CD4-positive, alpha-beta T cell (primary cell): ENCODE data around the gene SOSTDC1. TPM values are rescaled to one million over a fixed set of nuclear protein-coding genes. Genes with fewer than 3 reads are reported as not detected.
"Not testable (repeated sequence)": the region's sequence is repeated elsewhere in the genome, so short reads cannot be mapped to it uniquely, and the experiment has no call there.

Experiments
- ATAC-seq: fragments of 200-7000 bp; cut with Tn5 transposase; one replicate; pipeline ENCODE4 v1.10.0; 2022; ENCODE audit warnings: mild to moderate bottlenecking; ENCODE audit not compliant: poor library complexity
- CTCF ChIA-PET: fragments of 350-600 bp; sonication (Branson Sonifier 250); formaldehyde crosslinking; loops from one replicate; lab custom pipeline; 2021; ENCODE audit warnings: antibody characterized with exemption, inconsistent platforms; lab: Charles Lee
- POLR2A ChIA-PET: fragments of 350-600 bp; sonication (Branson Sonifier 250); formaldehyde crosslinking; loops from one replicate; lab custom pipeline; 2021; ENCODE audit warnings: antibody characterized with exemption, inconsistent platforms; lab: Charles Lee
- DNase-seq, 14 experiments: peaks; one replicate each; pipeline ENCODE4 v3.0.0-alpha.2; 2013 to 2020; ENCODE audit warnings: mixed read lengths in 2 of 14
- H3K27ac ChIP-seq, 2 donors: one replicate each; pipeline versions ENCODE4 v1.5.1 to v1.7.0; 2013; ENCODE audit warnings: low read length in 2 of 2, low read depth in 1 of 2, mild to moderate bottlenecking in 1 of 2
- H3K27me3 ChIP-seq, 2 experiments: 1 replicate in 1 of 2; 2 replicates in 1 of 2; pipeline versions ENCODE4 v1.6.1 to v1.7.0; 2013; ENCODE audit warnings: low read length in 2 of 2, control low read depth in 1 of 2, mild to moderate bottlenecking in 1 of 2, moderate library complexity in 1 of 2; ENCODE audit not compliant: insufficient read depth in 2 of 2, control insufficient read depth in 1 of 2
- H3K36me3 ChIP-seq: one replicate; pipeline ENCODE4 v1.6.1; 2013; ENCODE audit warnings: low read length, control low read depth; ENCODE audit not compliant: insufficient read depth
- H3K4me1 ChIP-seq: one replicate; pipeline ENCODE4 v1.6.1; 2013; ENCODE audit warnings: low read length, control low read depth; ENCODE audit not compliant: insufficient read depth
- H3K4me3 ChIP-seq: one replicate; pipeline ENCODE4 v1.5.1; 2013; ENCODE audit warnings: mild to moderate bottlenecking, low read length, moderate library complexity
- H3K9me3 ChIP-seq, 2 experiments: 1 replicate in 1 of 2; 2 replicates in 1 of 2; pipeline versions ENCODE4 v1.6.1 to v1.7.0; 2013; ENCODE audit warnings: low read length in 2 of 2, mild to moderate bottlenecking in 2 of 2, control low read depth in 1 of 2, moderate library complexity in 1 of 2; ENCODE audit not compliant: control insufficient read depth in 1 of 2, insufficient read depth in 1 of 2
- H3K27ac Mint-ChIP-seq: one replicate; pipeline ENCODE4 v1.8.0; 2020; ENCODE audit warnings: mixed read lengths
- H3K27me3 Mint-ChIP-seq: one replicate; pipeline ENCODE4 v1.8.0; 2021; ENCODE audit warnings: mixed read lengths
- H3K36me3 Mint-ChIP-seq: one replicate; pipeline ENCODE4 v1.8.0; 2021; ENCODE audit warnings: low read depth, mixed read lengths
- H3K4me1 Mint-ChIP-seq: one replicate; pipeline ENCODE4 v1.8.0; 2021; ENCODE audit warnings: low read depth, mixed read lengths
- H3K4me3 Mint-ChIP-seq: one replicate; pipeline ENCODE4 v1.8.0; 2020; ENCODE audit warnings: mild to moderate bottlenecking, mixed read lengths
- H3K9me3 Mint-ChIP-seq: one replicate; pipeline ENCODE4 v1.8.0; 2020; ENCODE audit warnings: mixed read lengths
- intact Hi-C, 2 experiments: fragments of 100-400 bp; cut with DNase I in 1 of 2; cut with micrococcal nuclease in 1 of 2; formaldehyde crosslinking; loops; one replicate each; pipeline versions ENCODE4 v1.15.1 to v1.9.0; 2023 to 2025; cut with DNase I, micrococcal nuclease
- total RNA-seq, 174 experiments: library from RNA in 2 of 174; stranded (reverse) in 2 of 174; gene quantifications; one replicate each; pipeline ENCODE4 v1.2.3 and lab custom pipeline; 2021 to 2026
- TF ChIP-seq, protein P1 (sequence below): fragments of 200-600 bp; IDR thresholded peaks from one replicate; pipeline ENCODE4 v1.8.0; 2022; ENCODE audit warnings: antibody characterized with exemption, mild to moderate bottlenecking

SOSTDC1 gene
- total RNA-seq, 2 experiments from 2014 or later: not detected

DNA sequence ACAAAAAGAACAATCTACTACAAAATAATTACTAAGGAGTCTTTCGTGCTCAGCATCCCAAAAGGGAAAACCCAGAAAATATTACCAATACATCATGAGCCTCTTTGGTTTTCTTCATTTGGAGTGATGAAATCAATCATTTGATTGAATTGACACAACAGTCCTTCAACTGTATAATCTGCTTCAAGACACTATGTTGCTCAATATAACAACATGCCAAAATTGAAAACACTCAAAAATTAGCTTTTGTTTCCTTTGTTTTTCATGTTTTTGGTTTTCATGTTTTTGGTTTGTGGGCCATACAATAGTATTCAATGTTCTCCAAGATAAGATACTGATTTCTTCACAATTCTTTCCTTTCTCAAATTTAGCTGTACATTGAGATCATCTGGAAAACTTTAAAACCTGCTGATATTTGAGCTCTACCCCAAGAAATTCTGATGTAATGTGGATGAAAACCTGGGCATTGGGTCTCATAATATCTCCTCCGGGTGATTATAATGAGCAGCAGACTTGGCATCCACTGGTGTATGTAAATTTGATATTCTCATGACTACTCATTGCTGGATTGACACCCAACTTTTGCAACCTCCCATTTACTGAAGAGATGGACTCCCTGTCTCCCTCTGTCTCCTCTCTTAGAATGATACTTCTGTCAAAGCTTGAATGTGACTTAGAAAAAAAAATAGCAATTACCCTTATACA lies 4.6 kb downstream of the SOSTDC1 start:
- intact Hi-C loops: no loop called here
- ChIA-PET POLR2A (no interaction called here), CTCF (no interaction called here)

DNA sequence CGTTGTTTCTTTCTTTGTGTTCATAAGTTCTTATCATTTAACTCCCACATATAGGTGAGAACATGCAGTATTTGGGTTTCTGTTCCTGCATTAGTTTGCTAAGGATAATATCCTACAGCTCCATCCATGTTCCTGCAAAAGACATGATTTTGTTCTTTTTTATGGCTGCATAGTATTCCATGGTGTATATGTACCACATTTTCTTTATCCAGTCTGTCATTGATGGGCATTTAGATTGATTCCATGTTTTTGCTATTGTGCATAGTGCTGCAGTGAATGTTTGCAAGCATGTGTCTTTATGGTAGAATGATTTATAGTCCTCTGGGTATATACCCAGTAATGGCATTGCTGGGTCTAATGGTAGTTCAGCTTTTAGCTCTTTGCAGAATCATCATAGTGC lies 9.2 kb downstream of the SOSTDC1 start:
- H3K4me1 Mint-ChIP-seq: peaks cover 18% of the 10 kb centered on the region
- H3K4me3 ChIP-seq, H3K9me3 ChIP-seq, H3K36me3 Mint-ChIP-seq, CTCF ChIA-PET, H3K27me3 ChIP-seq, ATAC-seq, H3K9me3 Mint-ChIP-seq, H3K4me3 Mint-ChIP-seq, H3K27ac Mint-ChIP-seq, H3K27ac ChIP-seq, H3K4me1 ChIP-seq, H3K36me3 ChIP-seq, DNase-seq, H3K27me3 Mint-ChIP-seq, intact Hi-C loops: not testable (repeated sequence)
- POLR2A ChIA-PET: interaction anchor here (1.1 kb wide), 1 partner anchor 36 kb away, joined by 6 read pairs; no protein-coding TSS in a partner anchor

More for the DNA sequence above, 4.6 kb downstream of the SOSTDC1 start:
- Histone ChIP-seq H3K4me1 (no peaks in the 10 kb centered on the region), H3K36me3 (no peaks in the 10 kb centered on the region), H3K4me3 (no peak overlapping the region), H3K9me3 (no peaks in the 10 kb centered on the region), H3K27ac (no peak overlapping the region), H3K27me3 (peaks cover 0 to 4% of the 10 kb centered on the region in 2 experiments)
- ATAC-seq: no peak
- H3K36me3 Mint-ChIP-seq: no peaks in the 10 kb centered on the region
- no peaks in the 10 kb centered on the region for H3K9me3 Mint-ChIP-seq
- no peak overlapping the region for H3K27ac Mint-ChIP-seq
- DNase-seq: no peak
- H3K27me3 Mint-ChIP-seq: peaks cover 12% of the 10 kb centered on the region
- TF ChIP-seq, protein P1, sequence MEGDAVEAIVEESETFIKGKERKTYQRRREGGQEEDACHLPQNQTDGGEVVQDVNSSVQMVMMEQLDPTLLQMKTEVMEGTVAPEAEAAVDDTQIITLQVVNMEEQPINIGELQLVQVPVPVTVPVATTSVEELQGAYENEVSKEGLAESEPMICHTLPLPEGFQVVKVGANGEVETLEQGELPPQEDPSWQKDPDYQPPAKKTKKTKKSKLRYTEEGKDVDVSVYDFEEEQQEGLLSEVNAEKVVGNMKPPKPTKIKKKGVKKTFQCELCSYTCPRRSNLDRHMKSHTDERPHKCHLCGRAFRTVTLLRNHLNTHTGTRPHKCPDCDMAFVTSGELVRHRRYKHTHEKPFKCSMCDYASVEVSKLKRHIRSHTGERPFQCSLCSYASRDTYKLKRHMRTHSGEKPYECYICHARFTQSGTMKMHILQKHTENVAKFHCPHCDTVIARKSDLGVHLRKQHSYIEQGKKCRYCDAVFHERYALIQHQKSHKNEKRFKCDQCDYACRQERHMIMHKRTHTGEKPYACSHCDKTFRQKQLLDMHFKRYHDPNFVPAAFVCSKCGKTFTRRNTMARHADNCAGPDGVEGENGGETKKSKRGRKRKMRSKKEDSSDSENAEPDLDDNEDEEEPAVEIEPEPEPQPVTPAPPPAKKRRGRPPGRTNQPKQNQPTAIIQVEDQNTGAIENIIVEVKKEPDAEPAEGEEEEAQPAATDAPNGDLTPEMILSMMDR: no peak
- peaks cover 12% of the 10 kb centered on the region for H3K4me1 Mint-ChIP-seq
- H3K4me3 Mint-ChIP-seq: no peak overlapping the region

DNA sequence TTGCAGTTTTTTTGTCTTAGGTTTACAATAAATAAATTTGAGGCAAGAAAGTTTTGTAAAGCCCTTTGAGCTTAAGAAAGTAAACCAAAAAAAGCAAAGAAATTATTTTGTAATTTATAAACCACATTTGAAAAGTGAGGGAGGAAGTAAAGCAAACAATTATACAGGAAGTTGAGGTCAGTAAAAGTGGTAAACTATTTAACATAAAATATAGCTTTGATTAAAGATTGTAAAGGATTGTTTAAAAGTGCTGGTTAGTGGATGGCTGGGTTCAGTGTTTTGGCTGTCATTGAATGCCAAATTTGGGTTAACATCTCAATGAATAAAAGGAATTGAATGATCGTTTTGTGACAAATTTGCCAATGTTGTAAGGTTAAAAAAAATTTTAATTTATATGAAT lies 9.9 kb downstream of the SOSTDC1 start:
- no peaks in the 10 kb centered on the region for H3K27me3 Mint-ChIP-seq
- Histone ChIP-seq H3K27ac (no peak overlapping the region), H3K36me3 (no peaks in the 10 kb centered on the region), H3K9me3 (no peaks in the 10 kb centered on the region), H3K4me3 (no peak overlapping the region), H3K27me3 (no peaks in the 10 kb centered on the region), H3K4me1 (no peaks in the 10 kb centered on the region)
- intact Hi-C loops: no loop called here
- CTCF ChIA-PET: no interaction called here
- TF ChIP-seq, protein P1: no peak
- peaks cover 18% of the 10 kb centered on the region for H3K4me1 Mint-ChIP-seq
- ATAC-seq: no peak
- no peak overlapping the region for H3K4me3 Mint-ChIP-seq
- POLR2A ChIA-PET: interaction anchor here (1.1 kb wide), 1 partner anchor 36 kb away, joined by 6 read pairs; no protein-coding TSS in a partner anchor
- no peaks in the 10 kb centered on the region for H3K36me3 Mint-ChIP-seq
- no peak overlapping the region for H3K27ac Mint-ChIP-seq
- no peaks in the 10 kb centered on the region for H3K9me3 Mint-ChIP-seq
- no peak for DNase-seq

GRCh38 chr7:16450366-16450765 lies 15.2 kb downstream of the SOSTDC1 start:
- Mint-ChIP-seq H3K9me3 (no peaks in the 10 kb centered on the region), H3K27me3 (no peaks in the 10 kb centered on the region), H3K4me3 (no peak overlapping the region), H3K4me1 (peaks cover 6% of the 10 kb centered on the region), H3K27ac (no peak overlapping the region), H3K36me3 (no peaks in the 10 kb centered on the region)
- TF ChIP-seq, protein P1: no peak
- ChIA-PET POLR2A (no interaction called here), CTCF (interaction anchor here (0.6 kb wide), 1 partner anchor 950 kb away, joined by 5 read pairs; no protein-coding TSS in a partner anchor)
- intact Hi-C loops: no loop called here
- ATAC-seq (no peak), DNase-seq (no peak)
- no peaks in the 10 kb centered on the region for H3K4me1 ChIP-seq
- no peaks in the 10 kb centered on the region for H3K27me3 ChIP-seq
- no peaks in the 10 kb centered on the region for H3K36me3 ChIP-seq
- H3K27ac ChIP-seq: no peak overlapping the region
- no peaks in the 10 kb centered on the region for H3K9me3 ChIP-seq
- H3K4me3 ChIP-seq: no peak overlapping the region
